Esophagus (tissue), 2 donors: ENCODE measurements around the gene IPPK. TPM values are rescaled to one million over a fixed set of nuclear protein-coding genes. Genes with fewer than 3 reads are reported as not detected.
"Not testable (repeated sequence)": the region's sequence is repeated elsewhere in the genome, so short reads cannot be mapped to it uniquely, and the experiment has no call there.

ENCODE experiments used
- H3K27ac ChIP-seq, 2 donors: one replicate each; pipeline ENCODE4 v1.5.1; 2013; ENCODE audit warnings: low read depth in 2 of 2, mild to moderate bottlenecking in 2 of 2, inconsistent platforms in 1 of 2, low read length in 1 of 2, moderate library complexity in 1 of 2
- H3K27me3 ChIP-seq, 2 donors: one replicate each; pipeline ENCODE4 v1.6.1; 2013; ENCODE audit warnings: low read length in 2 of 2, control low read depth in 1 of 2, mild to moderate bottlenecking in 1 of 2; ENCODE audit not compliant: insufficient read depth in 2 of 2, control insufficient read depth in 1 of 2
- H3K36me3 ChIP-seq, 2 donors: one replicate each; pipeline ENCODE4 v1.6.1; 2013; ENCODE audit warnings: low read length in 1 of 2; ENCODE audit not compliant: control insufficient read depth in 2 of 2, insufficient read depth in 2 of 2
- H3K4me1 ChIP-seq, 2 donors: one replicate each; pipeline ENCODE4 v1.6.1; 2013; ENCODE audit warnings: low read length in 1 of 2; ENCODE audit not compliant: control insufficient read depth in 2 of 2, insufficient read depth in 2 of 2
- H3K4me3 ChIP-seq, 2 donors: one replicate each; pipeline ENCODE4 v1.5.1; 2013; ENCODE audit warnings: low read length in 2 of 2, mild to moderate bottlenecking in 2 of 2, low read depth in 1 of 2, moderate library complexity in 1 of 2
- H3K9me3 ChIP-seq, 2 donors: one replicate each; pipeline ENCODE4 v1.6.1; 2013; ENCODE audit warnings: mild to moderate bottlenecking in 2 of 2, low read depth in 1 of 2, low read length in 1 of 2, moderate library complexity in 1 of 2; ENCODE audit not compliant: control insufficient read depth in 2 of 2, insufficient read depth in 1 of 2
- WGBS, 2 donors: extraction: QIAGEN DNeasy Blood & Tissue Kit; methylation state at CpG; one replicate each; pipeline ENCODE4 v1.1.7; 2013; 5-methylcytosine and 5-hydroxymethylcytosine counted together
- polyA plus RNA-seq, 2 donors: library from polyadenylated mRNA; stranded (reverse); fragments of 200-250 nt; gene quantifications; one replicate each; pipeline ENCODE4 v1.2.3, GENCODE V29; 2013
- donor health status: healthy with polysubstance abuse.
- donor health status: Bipolar disorder and iron deficiency.

The IPPK gene
- polyA plus RNA-seq, 2 donors = 18.7 to 41.1 TPM

DNA sequence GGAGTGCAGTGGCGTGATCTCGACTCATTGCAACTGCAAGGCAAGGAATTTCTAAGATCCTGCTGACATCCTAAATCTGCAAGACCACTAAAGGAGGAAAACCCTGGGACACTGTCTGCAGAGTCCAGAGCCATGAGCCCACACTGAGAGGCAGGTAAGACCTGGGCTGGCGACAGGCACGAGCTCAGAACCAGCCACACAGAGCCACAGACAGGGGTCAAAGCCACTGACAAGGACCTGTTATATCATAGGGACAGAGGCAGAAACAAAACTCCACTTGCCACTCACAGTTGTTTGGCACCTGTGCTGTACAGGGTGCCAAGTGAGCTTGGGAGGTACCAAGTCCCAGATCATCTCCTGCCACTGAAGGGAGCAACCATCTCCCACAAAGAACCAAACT lies 34.2 kb downstream of the IPPK start:
- Histone ChIP-seq H3K27ac (no peak overlapping the region), H3K4me3 (no peak overlapping the region), H3K9me3 (no peaks in the 10 kb centered on the region), H3K27me3 (no peaks in the 10 kb centered on the region), H3K36me3 (peaks cover 17 to 60% of the 10 kb centered on the region in 2 donors), H3K4me1 (peaks cover 0 to 1% of the 10 kb centered on the region in 2 donors)
- 92 to 93% methylated on average over 4 of the region's 4 CpGs for WGBS, 2 donors

DNA sequence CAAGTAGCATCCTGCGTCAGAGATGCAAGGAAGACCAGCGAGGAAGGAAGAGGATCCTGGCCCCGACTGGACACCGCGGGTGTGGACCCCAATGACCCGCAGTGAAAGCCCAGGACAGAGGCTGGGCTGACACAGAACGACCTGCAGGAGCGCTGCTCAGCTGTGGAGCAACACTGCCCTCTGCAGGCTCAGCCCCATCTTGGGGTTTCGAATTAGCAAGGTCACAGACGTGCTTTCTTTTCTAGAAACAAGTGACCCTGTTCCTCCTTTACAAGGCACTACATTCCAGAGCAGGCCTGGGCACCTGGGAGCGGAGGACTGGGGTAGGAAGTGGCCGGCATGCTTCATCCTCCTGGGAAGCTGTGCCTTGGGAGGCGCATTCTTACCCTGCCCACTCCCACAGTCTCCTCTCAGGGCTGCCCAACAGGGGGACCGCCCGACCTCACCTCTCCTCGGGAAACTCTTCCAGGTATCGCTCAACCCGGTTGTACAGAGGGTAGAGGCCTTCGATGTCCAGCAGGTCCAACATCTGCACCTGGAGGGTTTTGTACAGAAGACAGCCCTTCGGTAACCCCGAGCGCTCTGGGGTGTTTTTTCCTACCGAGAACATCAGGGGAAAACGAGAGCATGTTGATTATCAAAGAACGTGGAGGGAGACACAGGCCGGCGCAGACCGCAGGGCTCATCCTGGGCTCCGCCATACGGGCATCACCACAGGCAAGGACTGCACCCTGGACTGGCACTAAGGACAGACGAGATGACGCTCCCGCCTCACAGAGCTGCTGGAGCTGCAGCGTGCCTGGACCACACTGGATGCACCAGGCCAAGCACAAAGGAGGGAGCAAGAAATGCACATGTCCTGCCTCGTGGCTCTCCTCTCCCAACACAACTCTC lies 35.0 kb downstream of the IPPK start:
- no peaks in the 10 kb centered on the region for H3K4me1 ChIP-seq
- peaks cover 10 to 54% of the 10 kb centered on the region in 2 donors for H3K36me3 ChIP-seq
- H3K4me3 ChIP-seq = no peak overlapping the region
- peak overlapping the region in 1 of 2 donors; percentile 29 for H3K27ac ChIP-seq
- WGBS, 2 donors = 65 to 66% methylated on average over 35 of the region's 35 CpGs
- no peaks in the 10 kb centered on the region for H3K27me3 ChIP-seq
- no peaks in the 10 kb centered on the region for H3K9me3 ChIP-seq

- Histone ChIP-seq H3K27ac (no peak overlapping the region), H3K9me3 (no peaks in the 10 kb centered on the region), H3K27me3 (no peaks in the 10 kb centered on the region), H3K4me3 (no peak overlapping the region), H3K4me1 (no peaks in the 10 kb centered on the region), H3K36me3 (peaks cover 10 to 51% of the 10 kb centered on the region in 2 donors)
- 84 to 88% methylated on average over 9 of the region's 9 CpGs for WGBS, 2 donors
These were observed 36.2 kb downstream of the IPPK start for GRCh38 chr9:92633614-92634278.

DNA sequence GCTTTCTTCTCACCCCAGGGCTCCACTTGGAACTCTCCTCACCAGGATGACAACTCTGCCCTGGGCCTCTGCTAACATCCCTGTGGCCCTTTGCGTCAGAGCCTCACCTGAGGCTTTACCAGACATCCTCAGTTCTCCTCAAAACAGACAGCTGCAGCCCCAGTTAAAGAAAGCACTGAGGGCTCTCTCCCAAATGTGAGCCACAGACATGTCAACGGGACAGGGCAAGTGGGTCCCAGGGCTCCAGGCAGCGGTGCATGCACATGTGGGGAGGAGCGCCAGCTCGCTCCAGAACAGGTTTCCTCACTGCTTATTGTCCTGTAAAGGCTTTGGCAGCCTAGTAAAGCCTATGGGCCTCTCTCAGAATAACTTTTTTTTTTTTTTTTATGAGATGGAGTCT lies 37.3 kb downstream of the IPPK start:
- Histone ChIP-seq H3K27ac (peak overlapping the region in 1 of 2 donors; percentile 49), H3K36me3 (peaks cover 10 to 40% of the 10 kb centered on the region in 2 donors)
- WGBS, 2 donors = 90 to 96% methylated on average over 5 of the region's 5 CpGs

DNA sequence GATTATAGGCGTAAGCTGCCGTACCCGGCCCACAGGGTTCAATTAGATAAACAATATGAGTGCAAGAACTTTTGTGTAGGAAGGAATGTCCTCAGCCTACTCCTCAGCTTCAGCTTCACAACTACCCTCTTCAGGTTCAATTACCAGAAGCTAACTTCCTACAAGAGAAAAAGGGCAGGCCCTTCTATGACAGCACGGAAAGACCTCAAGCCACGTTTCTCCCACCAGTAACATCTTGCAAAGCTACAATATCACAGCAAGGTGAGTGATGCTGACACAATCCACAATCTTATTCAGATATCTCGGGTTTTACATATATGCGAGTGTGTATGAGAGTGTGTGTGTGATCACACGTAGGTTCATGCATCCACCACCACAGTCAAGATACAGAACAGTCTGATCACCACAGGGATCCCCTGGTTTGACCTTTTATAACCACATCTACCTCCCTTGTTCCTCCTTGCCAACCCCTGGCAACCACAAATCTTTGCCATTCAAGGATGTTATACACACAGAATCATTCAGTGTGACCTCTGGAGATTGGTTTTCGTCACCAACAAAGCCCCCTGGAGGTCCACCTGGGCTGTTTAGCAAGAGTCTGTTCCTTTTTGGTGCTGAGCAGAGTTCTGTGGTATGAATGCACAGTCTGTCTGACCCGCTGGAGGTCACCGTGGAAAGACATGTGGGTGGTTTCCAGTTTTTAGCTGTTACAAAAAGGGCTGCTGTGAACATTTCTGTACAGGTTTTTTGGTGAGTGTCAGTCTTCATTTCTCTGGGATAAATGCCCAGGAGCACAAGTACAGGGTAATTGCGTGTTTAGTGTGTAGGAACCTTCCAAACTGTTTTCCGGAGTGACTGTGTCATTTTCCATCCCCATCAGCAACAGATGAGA lies 38.2 kb downstream of the IPPK start:
- 83 to 86% methylated on average over 13 of the region's 13 CpGs for whole genome bisulfite sequencing, 2 donors
- Histone ChIP-seq H3K4me1 (no peaks in the 10 kb centered on the region), H3K27me3 (no peaks in the 10 kb centered on the region), H3K36me3 (peaks cover 10 to 35% of the 10 kb centered on the region in 2 donors), H3K9me3 (no peaks in the 10 kb centered on the region), H3K4me3 (no peak overlapping the region), H3K27ac (no peak overlapping the region)

More for the DNA sequence above, 37.3 kb downstream of the IPPK start:
- Histone ChIP-seq H3K4me1 (no peaks in the 10 kb centered on the region), H3K4me3 (no peak overlapping the region), H3K27me3 (no peaks in the 10 kb centered on the region), H3K9me3 (no peaks in the 10 kb centered on the region)

GRCh38 chr9:92627651-92628050 lies 42.3 kb downstream of the IPPK start:
- H3K36me3 ChIP-seq = peaks cover 7 to 14% of the 10 kb centered on the region in 2 donors
- H3K4me3 ChIP-seq = no peak overlapping the region
- 91% methylated on average over 5 of the region's 5 CpGs for WGBS, 2 donors
- no peaks in the 10 kb centered on the region for H3K4me1 ChIP-seq
- H3K9me3 ChIP-seq = no peaks in the 10 kb centered on the region
- no peak overlapping the region for H3K27ac ChIP-seq
- no peaks in the 10 kb centered on the region for H3K27me3 ChIP-seq

DNA sequence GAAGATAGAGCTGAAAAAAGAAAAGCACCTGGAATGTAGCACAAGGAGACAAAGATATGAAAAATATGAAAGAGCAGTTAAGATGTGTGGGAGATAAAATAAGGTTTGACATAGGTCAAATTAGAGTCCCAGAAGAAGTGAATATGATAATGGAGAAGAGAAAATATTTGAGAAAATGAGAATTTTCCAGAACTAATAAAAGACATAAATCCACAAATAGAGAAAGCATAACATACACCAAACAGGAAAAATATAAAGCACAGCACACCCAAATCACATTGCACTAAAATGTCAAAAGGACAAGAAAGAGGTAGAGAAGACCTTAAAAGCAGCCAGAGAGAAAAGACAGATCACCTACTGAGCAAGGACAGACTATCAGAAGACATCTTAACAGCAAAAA lies 43.4 kb downstream of the IPPK start:
- H3K27me3 ChIP-seq = no peaks in the 10 kb centered on the region
- H3K9me3 ChIP-seq = no peaks in the 10 kb centered on the region
- no peaks in the 10 kb centered on the region for H3K4me1 ChIP-seq
- H3K27ac ChIP-seq = no peak overlapping the region
- no peak overlapping the region for H3K4me3 ChIP-seq
- H3K36me3 ChIP-seq = peaks cover under 1 to 5% of the 10 kb centered on the region in 2 donors

DNA sequence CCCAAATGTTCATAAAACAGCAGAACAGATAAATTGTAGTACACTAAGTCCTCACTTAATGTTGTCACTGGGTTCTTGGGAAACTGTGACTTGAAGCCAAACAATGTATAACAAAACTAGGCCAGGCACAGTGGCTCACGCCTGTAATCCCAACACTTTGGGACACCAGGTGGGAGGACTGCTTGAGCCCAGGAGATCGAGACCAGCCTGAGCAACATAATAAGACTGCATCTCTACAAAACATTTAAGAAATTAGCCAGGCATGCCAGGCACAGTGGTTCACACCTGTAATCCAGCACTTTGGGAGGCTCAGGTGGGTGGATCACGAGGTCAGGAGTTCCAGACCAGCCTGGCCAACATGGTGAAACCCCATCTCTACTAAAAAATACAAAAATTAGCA lies 46.0 kb downstream of the IPPK start:
- WGBS, 2 donors = 98% methylated on average over 3 of the region's 3 CpGs
- not testable (repeated sequence) for H3K9me3 ChIP-seq, H3K4me1 ChIP-seq, H3K27ac ChIP-seq, H3K4me3 ChIP-seq, H3K27me3 ChIP-seq
- H3K36me3 ChIP-seq = peaks cover under 1 to 19% of the 10 kb centered on the region in 2 donors

DNA sequence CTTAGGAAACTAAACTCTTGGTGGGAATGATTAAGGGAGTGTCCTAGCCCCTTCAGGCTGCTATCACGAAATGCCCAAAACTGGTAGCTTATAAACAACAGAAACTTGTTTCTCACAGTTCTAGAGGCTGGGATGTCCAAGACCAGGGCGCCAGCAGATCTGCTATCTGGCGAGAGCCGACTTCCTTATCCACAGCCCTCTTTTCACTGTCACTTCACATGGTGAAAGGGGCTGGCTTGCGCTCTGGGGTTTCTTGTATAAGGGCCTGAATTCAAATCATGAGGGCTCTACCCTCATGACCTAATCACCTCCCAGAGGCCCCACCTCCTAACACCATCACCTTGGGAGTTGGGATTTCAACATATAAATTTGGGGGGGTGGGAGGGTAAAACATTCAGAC lies 49.1 kb downstream of the IPPK start:
- no peaks in the 10 kb centered on the region for H3K27me3 ChIP-seq
- H3K4me3 ChIP-seq = no peak overlapping the region
- peaks cover 5 to 9% of the 10 kb centered on the region in 2 donors for H3K4me1 ChIP-seq
- peak overlapping the region in 1 of 2 donors; percentile 39 for H3K27ac ChIP-seq
- H3K9me3 ChIP-seq = no peaks in the 10 kb centered on the region
- H3K36me3 ChIP-seq = peaks cover 5 to 30% of the 10 kb centered on the region in 2 donors
- WGBS, 2 donors = 93 to 94% methylated on average over 5 of the region's 5 CpGs
